Vagina (tissue), 2 donors: ENCODE results near the gene SLC25A28.

Experiments
- CTCF ChIP-seq, 3 experiments: fragments of 450-650 bp in 2 of 3; fragments of 200-600 bp in 1 of 3; sonication (generic) in 1 of 3; IDR thresholded peaks; one replicate each; pipeline ENCODE4 v1.5.1; 2017 to 2019; ENCODE audit warnings: antibody characterized with exemption in 3 of 3, mild to moderate bottlenecking in 2 of 3, moderate library complexity in 2 of 3
- POLR2A ChIP-seq, 2 donors: fragments of 450-650 bp; IDR thresholded peaks; one replicate each; pipeline ENCODE4 v1.6.1; 2017; ENCODE audit warnings: antibody characterized with exemption in 2 of 2, mild to moderate bottlenecking in 2 of 2, moderate library complexity in 2 of 2
- POLR2AphosphoS5 ChIP-seq, 2 donors: sonication (generic); formaldehyde crosslinking; IDR thresholded peaks; one replicate each; pipeline ENCODE4 v1.9.0; 2017; ENCODE audit warnings: antibody characterized with exemption in 2 of 2, mild to moderate bottlenecking in 2 of 2, low read depth in 1 of 2; ENCODE audit not compliant: insufficient read depth in 1 of 2

DNA sequence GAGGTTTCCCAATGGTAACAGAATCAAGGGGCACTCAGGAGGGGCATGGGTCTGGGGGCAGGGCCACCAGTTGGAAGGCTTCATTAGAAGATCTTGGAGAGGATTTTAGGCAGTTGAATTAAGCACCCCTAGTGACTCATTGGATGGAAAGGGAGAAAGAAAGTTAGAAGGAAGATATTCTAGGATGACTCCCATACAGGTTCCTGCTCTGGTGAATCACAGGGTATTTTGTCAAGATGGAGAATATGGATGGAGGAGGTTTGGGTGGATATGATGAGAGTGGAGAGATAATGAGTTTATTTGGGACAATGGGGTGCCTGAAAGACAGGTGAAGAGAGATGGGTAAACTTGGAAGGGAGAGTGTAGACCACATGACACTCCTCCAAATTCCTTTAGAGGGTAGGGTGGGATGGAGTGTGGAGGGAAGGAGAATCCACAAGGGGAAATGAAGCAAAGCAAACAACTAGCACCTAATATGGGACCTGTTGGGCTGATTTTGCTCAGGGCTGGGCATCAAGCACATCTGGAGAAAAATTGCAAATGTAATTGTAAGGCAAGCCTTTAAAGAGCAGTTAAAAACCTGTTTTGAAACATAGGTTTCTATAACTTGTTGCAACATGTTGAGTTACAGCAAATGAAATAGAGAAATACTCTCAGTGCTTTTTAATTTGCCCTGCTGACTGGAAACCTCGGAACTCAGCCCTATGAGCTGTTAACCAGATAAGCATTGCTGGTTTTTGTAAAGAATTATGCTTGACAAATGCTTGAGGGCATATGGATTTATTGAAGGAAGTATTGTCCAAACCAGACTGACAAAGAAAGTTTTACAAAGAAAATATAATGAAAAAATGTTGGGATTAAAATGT, 36.2 kb upstream of the SLC25A28 start:
- TF ChIP-seq CTCF (IDR thresholded peaks at IDR 0.05) (no peak), POLR2AphosphoS5 (IDR thresholded peaks at IDR 0.05; ENCODE audit: insufficient read depth in 1 of 2, low read depth in 1 of 2) (peak in 1 of 2 donors; percentile 41), POLR2A (IDR thresholded peaks at IDR 0.05) (no peak)
